ENCODE measurements around the gene BRCA2. TPM values are rescaled to one million over a fixed set of nuclear protein-coding genes. Genes with fewer than 3 reads are reported as not detected.

Gene BRCA2
- 3.6 to 6.5 TPM (median 4.0 TPM) in 5 replicates for total RNA-seq (2022; extraction: Qiagen RNA extraction; ENCODE audit: low read depth)

GRCh38 chr13:32315238-32316027 is at the start of gene BRCA2, which contains the start of gene ZAR1L:
Gene BRCA2 (plus strand): TSS chr13:32315508. CDS start chr13:32316461, 953 bp downstream.
Gene ZAR1L (minus strand): TSS chr13:32315363. CDS start chr13:32311925, 3,438 bp downstream.

GRCh38 chr13:32427852-32428580 is 112.7 kb downstream of the BRCA2 start, which contains the start of gene N4BP2L1:
Gene N4BP2L1 (minus strand): TSS chr13:32428130. CDS start chr13:32428082, 48 bp downstream.

Other genes with a start within 250 kb of the BRCA2 start
- gene ZAR1L, start 145 bp upstream of the BRCA2 start, total RNA-seq (2022; extraction: Qiagen RNA extraction; ENCODE audit: low read depth) = not detected in 5 replicates
- 0.29 to 0.88 TPM (median 0.57 TPM) in 5 replicates for gene N4BP2L1, start 112.6 kb downstream of the BRCA2 start, total RNA-seq (2022; extraction: Qiagen RNA extraction; ENCODE audit: low read depth)
- 11.5 to 23.4 TPM (median 21.8 TPM) in 5 replicates for gene N4BP2L2, start 223.3 kb downstream of the BRCA2 start, total RNA-seq (2022; extraction: Qiagen RNA extraction; ENCODE audit: low read depth)